Central memory CD8-positive, alpha-beta T cell (primary cell): ENCODE data around the gene GLS.
A peak's percentile ranks its signal among the peaks of the same experiment; 100 is the strongest.

ENCODE experiments used
- ATAC-seq: fragments of 150-1000 bp; cut with Tn5 transposase; replicated peaks from 2 replicates; pipeline ENCODE4 v1.10.0; 2022; ENCODE audit warnings: mild to moderate bottlenecking, moderate FRiP score, moderate number of reproducible peaks; ENCODE audit not compliant: poor library complexity, severe bottlenecking; ENCODE audit errors: extremely low read depth
- DNase-seq, 2 donors: peaks; one replicate each; pipeline ENCODE4 v3.0.0; 2021; ENCODE audit warnings: low spot score in 2 of 2
- H3K27ac Mint-ChIP-seq: one replicate; pipeline ENCODE4 v1.8.0; 2022; ENCODE audit warnings: low read depth, mild to moderate bottlenecking, moderate library complexity, mixed read lengths
- H3K27me3 Mint-ChIP-seq: one replicate; pipeline ENCODE4 v1.8.0; 2022; ENCODE audit warnings: mixed read lengths
- H3K36me3 Mint-ChIP-seq: one replicate; pipeline ENCODE4 v1.8.0; 2022; ENCODE audit warnings: mild to moderate bottlenecking, moderate library complexity, mixed read lengths; ENCODE audit not compliant: insufficient read depth
- H3K4me1 Mint-ChIP-seq: one replicate; pipeline ENCODE4 v1.8.0; 2022; ENCODE audit warnings: mixed read lengths
- H3K4me3 Mint-ChIP-seq: one replicate; pipeline ENCODE4 v1.8.0; 2022; ENCODE audit warnings: mild to moderate bottlenecking, moderate library complexity, mixed read lengths
- H3K9me3 Mint-ChIP-seq: one replicate; pipeline ENCODE4 v1.8.0; 2022; ENCODE audit warnings: mixed read lengths

GLS gene

GRCh38 chr2:190880378-190881083, at the start of gene GLS:
Gene GLS, plus strand, starts transcription at chr2:190880821. Its CDS starts 264 bp downstream, at chr2:190881085.
- Mint-ChIP-seq H3K27ac (peak within 1 kb of the TSS; percentile 95), H3K27me3 (no peaks in the 10 kb centered on the region), H3K9me3 (no peaks in the 10 kb centered on the region), H3K36me3 (peaks cover 31% of the 10 kb centered on the region), H3K4me1 (peaks cover 32% of the 10 kb centered on the region), H3K4me3 (peak within 1 kb of the TSS; percentile 91)
- ATAC-seq: peak; percentile 68
- DNase-seq: peak; percentile 90 to 95

- Mint-ChIP-seq H3K27me3 (no peaks in the 10 kb centered on the region), H3K9me3 (no peaks in the 10 kb centered on the region), H3K4me1 (no peaks in the 10 kb centered on the region), H3K36me3 (peaks cover 1% of the 10 kb centered on the region), H3K27ac (no peak overlapping the region), H3K4me3 (no peak overlapping the region)
- DNase-seq: no peak
- ATAC-seq: no peak
These were observed 48.7 kb upstream of the GLS start for GRCh38 chr2:190831941-190832340.

- H3K27ac Mint-ChIP-seq: peak overlapping the region; percentile 6
- DNase-seq (no peak), ATAC-seq (no peak)
- H3K27me3 Mint-ChIP-seq: no peaks in the 10 kb centered on the region
- H3K36me3 Mint-ChIP-seq: peaks cover 1% of the 10 kb centered on the region
- H3K9me3 Mint-ChIP-seq: no peaks in the 10 kb centered on the region
- H3K4me1 Mint-ChIP-seq: no peaks in the 10 kb centered on the region
- H3K4me3 Mint-ChIP-seq: no peak overlapping the region
These were observed 45.8 kb upstream of the GLS start for GRCh38 chr2:190834890-190835208.

GRCh38 chr2:190835303-190835930, 45.2 kb upstream of the GLS start:
- H3K9me3 Mint-ChIP-seq: no peaks in the 10 kb centered on the region
- no peaks in the 10 kb centered on the region for H3K27me3 Mint-ChIP-seq
- H3K27ac Mint-ChIP-seq: no peak overlapping the region
- no peaks in the 10 kb centered on the region for H3K4me1 Mint-ChIP-seq
- DNase-seq (no peak), ATAC-seq (no peak)
- no peak overlapping the region for H3K4me3 Mint-ChIP-seq
- H3K36me3 Mint-ChIP-seq: peaks cover 1% of the 10 kb centered on the region

- ATAC-seq: no peak
- no peak for DNase-seq
- peaks cover 1% of the 10 kb centered on the region for H3K36me3 Mint-ChIP-seq
- H3K4me3 Mint-ChIP-seq: no peak overlapping the region
- H3K27ac Mint-ChIP-seq: no peak overlapping the region
- no peaks in the 10 kb centered on the region for H3K4me1 Mint-ChIP-seq
- H3K27me3 Mint-ChIP-seq: no peaks in the 10 kb centered on the region
- no peaks in the 10 kb centered on the region for H3K9me3 Mint-ChIP-seq
These were observed 43.9 kb upstream of the GLS start for GRCh38 chr2:190836767-190837166.

- H3K27me3 Mint-ChIP-seq: no peaks in the 10 kb centered on the region
- DNase-seq: no peak
These were observed 43.2 kb upstream of the GLS start for GRCh38 chr2:190837420-190837819.

GRCh38 chr2:190837952-190838361, 42.7 kb upstream of the GLS start:
- H3K4me1 Mint-ChIP-seq: no peaks in the 10 kb centered on the region
- no peak overlapping the region for H3K27ac Mint-ChIP-seq
- H3K9me3 Mint-ChIP-seq: no peaks in the 10 kb centered on the region
- DNase-seq (no peak), ATAC-seq (no peak)
- H3K27me3 Mint-ChIP-seq: no peaks in the 10 kb centered on the region
- no peak overlapping the region for H3K4me3 Mint-ChIP-seq
- H3K36me3 Mint-ChIP-seq: peaks cover 1% of the 10 kb centered on the region

More at GRCh38 chr2:190837420-190837819, 43.2 kb upstream of the GLS start:
- no peaks in the 10 kb centered on the region for H3K9me3 Mint-ChIP-seq
- H3K4me3 Mint-ChIP-seq: no peak overlapping the region
- peaks cover 1% of the 10 kb centered on the region for H3K36me3 Mint-ChIP-seq
- H3K4me1 Mint-ChIP-seq: no peaks in the 10 kb centered on the region
- no peak for ATAC-seq
- H3K27ac Mint-ChIP-seq: no peak overlapping the region

- ATAC-seq: no peak
- DNase-seq: no peak
- H3K36me3 Mint-ChIP-seq: no peaks in the 10 kb centered on the region
These were observed 42.1 kb upstream of the GLS start for GRCh38 chr2:190838492-190838910.

GRCh38 chr2:190840569-190841172, 40.0 kb upstream of the GLS start:
- no peaks in the 10 kb centered on the region for H3K9me3 Mint-ChIP-seq
- ATAC-seq: no peak
- no peaks in the 10 kb centered on the region for H3K27me3 Mint-ChIP-seq
- H3K4me3 Mint-ChIP-seq: no peak overlapping the region
- no peaks in the 10 kb centered on the region for H3K36me3 Mint-ChIP-seq
- H3K27ac Mint-ChIP-seq: no peak overlapping the region
- DNase-seq: no peak
- H3K4me1 Mint-ChIP-seq: no peaks in the 10 kb centered on the region

More at GRCh38 chr2:190838492-190838910, 42.1 kb upstream of the GLS start:
- Mint-ChIP-seq H3K27ac (no peak overlapping the region), H3K9me3 (no peaks in the 10 kb centered on the region), H3K4me1 (no peaks in the 10 kb centered on the region), H3K27me3 (no peaks in the 10 kb centered on the region), H3K4me3 (no peak overlapping the region)

- DNase-seq: no peak
- no peaks in the 10 kb centered on the region for H3K27me3 Mint-ChIP-seq
These were observed 38.7 kb upstream of the GLS start for GRCh38 chr2:190841707-190842505.

GRCh38 chr2:190842606-190843104, 38.0 kb upstream of the GLS start:
- H3K9me3 Mint-ChIP-seq: no peaks in the 10 kb centered on the region
- no peak overlapping the region for H3K27ac Mint-ChIP-seq
- no peaks in the 10 kb centered on the region for H3K36me3 Mint-ChIP-seq
- no peaks in the 10 kb centered on the region for H3K27me3 Mint-ChIP-seq
- ATAC-seq: no peak
- H3K4me1 Mint-ChIP-seq: no peaks in the 10 kb centered on the region
- DNase-seq: no peak
- H3K4me3 Mint-ChIP-seq: no peak overlapping the region

More at GRCh38 chr2:190841707-190842505, 38.7 kb upstream of the GLS start:
- Mint-ChIP-seq H3K27ac (no peak overlapping the region), H3K9me3 (no peaks in the 10 kb centered on the region), H3K4me1 (no peaks in the 10 kb centered on the region), H3K4me3 (no peak overlapping the region), H3K36me3 (no peaks in the 10 kb centered on the region)
- ATAC-seq: no peak

GRCh38 chr2:190843890-190844699, 36.5 kb upstream of the GLS start:
- no peaks in the 10 kb centered on the region for H3K27me3 Mint-ChIP-seq
- DNase-seq: no peak
- no peak overlapping the region for H3K4me3 Mint-ChIP-seq
- H3K9me3 Mint-ChIP-seq: no peaks in the 10 kb centered on the region
- no peak overlapping the region for H3K27ac Mint-ChIP-seq
- no peak for ATAC-seq
- no peaks in the 10 kb centered on the region for H3K4me1 Mint-ChIP-seq
- H3K36me3 Mint-ChIP-seq: no peaks in the 10 kb centered on the region
